ENCODE measurements around the gene MRGPRE.
"Not testable (repeated sequence)": the region's sequence is repeated elsewhere in the genome, so short reads cannot be mapped to it uniquely, and the experiment has no call there.

The MRGPRE gene

GRCh38 chr11:3231851-3232744, at the start of gene MRGPRE:
Gene MRGPRE (minus strand): TSS chr11:3232417. CDS start chr11:3228799, 3,618 bp downstream.
- DNase-seq (ENCODE audit: low spot score): no peak

- not testable (repeated sequence) for DNase-seq (ENCODE audit: low spot score)
These were observed 48.9 kb upstream of the MRGPRE start for GRCh38 chr11:3281146-3281545.

GRCh38 chr11:3280662-3281061, 48.4 kb upstream of the MRGPRE start:
- DNase-seq (ENCODE audit: low spot score): not testable (repeated sequence)

GRCh38 chr11:3278922-3279321, 46.7 kb upstream of the MRGPRE start:
- DNase-seq (ENCODE audit: low spot score): not testable (repeated sequence)

GRCh38 chr11:3273629-3274028, 41.4 kb upstream of the MRGPRE start:
- not testable (repeated sequence) for DNase-seq (ENCODE audit: low spot score)

GRCh38 chr11:3262548-3262947, 30.3 kb upstream of the MRGPRE start:
- DNase-seq (ENCODE audit: low spot score): not testable (repeated sequence)

GRCh38 chr11:3261831-3262230, 29.6 kb upstream of the MRGPRE start:
- DNase-seq (ENCODE audit: low spot score): not testable (repeated sequence)

GRCh38 chr11:3257509-3257908, 25.3 kb upstream of the MRGPRE start:
- not testable (repeated sequence) for DNase-seq (ENCODE audit: low spot score)

- DNase-seq (ENCODE audit: low spot score): not testable (repeated sequence)
These were observed 23.0 kb upstream of the MRGPRE start for GRCh38 chr11:3255241-3255640.

GRCh38 chr11:3254773-3255172, 22.6 kb upstream of the MRGPRE start:
- DNase-seq (ENCODE audit: low spot score): not testable (repeated sequence)

- DNase-seq (ENCODE audit: low spot score): no peak
These were observed 12.9 kb upstream of the MRGPRE start for GRCh38 chr11:3245071-3245470.

- DNase-seq (ENCODE audit: low spot score): no peak
These were observed 11.7 kb upstream of the MRGPRE start for GRCh38 chr11:3243880-3244279.

GRCh38 chr11:3237119-3237518, 4.9 kb upstream of the MRGPRE start:
- no peak for DNase-seq (ENCODE audit: low spot score)

GRCh38 chr11:3234846-3235245, 2.6 kb upstream of the MRGPRE start:
- DNase-seq (ENCODE audit: low spot score): no peak

GRCh38 chr11:3232956-3233355, 739 bp upstream of the MRGPRE start:
- DNase-seq (ENCODE audit: low spot score): no peak

GRCh38 chr11:3231550-3231850, 717 bp downstream of the MRGPRE start:
- DNase-seq (ENCODE audit: low spot score): no peak

GRCh38 chr11:3230636-3231549, 1.3 kb downstream of the MRGPRE start:
- DNase-seq (ENCODE audit: low spot score): no peak

- DNase-seq (ENCODE audit: low spot score): no peak
These were observed 2.3 kb downstream of the MRGPRE start for GRCh38 chr11:3229673-3230630.

- no peak for DNase-seq (ENCODE audit: low spot score)
These were observed 3.8 kb downstream of the MRGPRE start for GRCh38 chr11:3228445-3228829.

- DNase-seq (ENCODE audit: low spot score): no peak
These were observed 4.4 kb downstream of the MRGPRE start for GRCh38 chr11:3227568-3228444.
